SK-N-SH (cell line): ENCODE measurements around the gene ST6GALNAC6.

Source experiments
- EP300 ChIP-seq, 2 experiments: IDR thresholded peaks; 2 replicates each; pipeline versions ENCODE4 v1.4.0 to v1.6.1; 2012; ENCODE audit warnings: borderline replicate concordance in 1 of 2, low read depth in 1 of 2, low read length in 1 of 2
- GABPA ChIP-seq: IDR thresholded peaks from 2 replicates; pipeline ENCODE4 v1.4.0; 2012; ENCODE audit warnings: low read depth, mild to moderate bottlenecking
- GATA2 ChIP-seq: sonication (generic); formaldehyde crosslinking; IDR thresholded peaks from 2 replicates; pipeline ENCODE4 v1.5.0; 2020; ENCODE audit warnings: mild to moderate bottlenecking, missing genetic modification reagents
- NRF1 ChIP-seq: IDR thresholded peaks from 2 replicates; pipeline ENCODE4 v1.6.1; 2012; ENCODE audit warnings: low read depth, mild to moderate bottlenecking, low read length
- POLR2AphosphoS5 ChIP-seq: IDR thresholded peaks from 2 replicates; pipeline ENCODE4 v1.6.1; 2012; ENCODE audit warnings: low read depth, low read length
- RXRA ChIP-seq: IDR thresholded peaks from 2 replicates; pipeline ENCODE4 v1.4.0; 2012; ENCODE audit warnings: low read depth, mild to moderate bottlenecking, borderline replicate concordance
- SMC3 ChIP-seq: IDR thresholded peaks from 2 replicates; pipeline ENCODE4 v1.6.1; 2012; ENCODE audit warnings: low read depth, low read length, improper control_type of control experiment
- TAF1 ChIP-seq: IDR thresholded peaks from 2 replicates; pipeline ENCODE4 v1.6.1; 2012; ENCODE audit warnings: low read depth, mild to moderate bottlenecking, low read length, moderate library complexity, borderline replicate concordance
- YY1 ChIP-seq: IDR thresholded peaks from 2 replicates; pipeline ENCODE4 v1.4.0; 2012; ENCODE audit warnings: low read depth, mild to moderate bottlenecking
- TF ChIP-seq, protein P1 (sequence below): fragments of 200-600 bp; sonication (generic); IDR thresholded peaks from 2 replicates; pipeline ENCODE4 v1.6.1; 2017; ENCODE audit warnings: antibody characterized with exemption, mild to moderate bottlenecking, moderate library complexity
- TF ChIP-seq, protein P2 (sequence below): fragments of 150-350 bp; IDR thresholded peaks from 2 replicates; pipeline ENCODE4 v1.6.1; 2016; ENCODE audit warnings: mild to moderate bottlenecking, low read depth, low read length
- TF ChIP-seq, protein P3 (sequence below): IDR thresholded peaks from 2 replicates; pipeline ENCODE4; 2012
- TF ChIP-seq, protein P4 (sequence below): IDR thresholded peaks from 2 replicates; pipeline ENCODE4 v1.4.0; 2012; ENCODE audit warnings: low read depth

DNA sequence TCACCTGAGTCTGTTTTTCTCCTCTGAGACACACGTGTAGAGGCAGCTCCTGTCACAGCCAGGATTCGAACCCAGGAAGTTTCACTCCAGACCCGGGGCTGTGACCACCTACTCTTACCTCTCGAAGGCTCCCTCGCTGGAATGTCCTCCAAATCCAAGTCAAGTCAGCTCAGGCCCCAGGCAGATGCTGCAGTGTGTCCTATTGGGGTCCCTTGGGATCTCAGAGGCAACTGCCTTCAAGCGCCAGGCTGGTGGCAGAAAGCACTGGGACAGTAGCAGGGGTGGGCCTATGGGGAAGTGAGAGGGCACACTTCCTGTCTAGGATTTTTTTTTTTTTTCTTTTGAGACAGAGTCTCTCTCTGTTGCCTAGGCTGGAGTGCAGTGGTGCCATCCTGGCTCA, 18.2 kb upstream of the ST6GALNAC6 start:
- TF ChIP-seq, protein P1, sequence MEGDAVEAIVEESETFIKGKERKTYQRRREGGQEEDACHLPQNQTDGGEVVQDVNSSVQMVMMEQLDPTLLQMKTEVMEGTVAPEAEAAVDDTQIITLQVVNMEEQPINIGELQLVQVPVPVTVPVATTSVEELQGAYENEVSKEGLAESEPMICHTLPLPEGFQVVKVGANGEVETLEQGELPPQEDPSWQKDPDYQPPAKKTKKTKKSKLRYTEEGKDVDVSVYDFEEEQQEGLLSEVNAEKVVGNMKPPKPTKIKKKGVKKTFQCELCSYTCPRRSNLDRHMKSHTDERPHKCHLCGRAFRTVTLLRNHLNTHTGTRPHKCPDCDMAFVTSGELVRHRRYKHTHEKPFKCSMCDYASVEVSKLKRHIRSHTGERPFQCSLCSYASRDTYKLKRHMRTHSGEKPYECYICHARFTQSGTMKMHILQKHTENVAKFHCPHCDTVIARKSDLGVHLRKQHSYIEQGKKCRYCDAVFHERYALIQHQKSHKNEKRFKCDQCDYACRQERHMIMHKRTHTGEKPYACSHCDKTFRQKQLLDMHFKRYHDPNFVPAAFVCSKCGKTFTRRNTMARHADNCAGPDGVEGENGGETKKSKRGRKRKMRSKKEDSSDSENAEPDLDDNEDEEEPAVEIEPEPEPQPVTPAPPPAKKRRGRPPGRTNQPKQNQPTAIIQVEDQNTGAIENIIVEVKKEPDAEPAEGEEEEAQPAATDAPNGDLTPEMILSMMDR, result no peak
- TF ChIP-seq, protein P2, sequence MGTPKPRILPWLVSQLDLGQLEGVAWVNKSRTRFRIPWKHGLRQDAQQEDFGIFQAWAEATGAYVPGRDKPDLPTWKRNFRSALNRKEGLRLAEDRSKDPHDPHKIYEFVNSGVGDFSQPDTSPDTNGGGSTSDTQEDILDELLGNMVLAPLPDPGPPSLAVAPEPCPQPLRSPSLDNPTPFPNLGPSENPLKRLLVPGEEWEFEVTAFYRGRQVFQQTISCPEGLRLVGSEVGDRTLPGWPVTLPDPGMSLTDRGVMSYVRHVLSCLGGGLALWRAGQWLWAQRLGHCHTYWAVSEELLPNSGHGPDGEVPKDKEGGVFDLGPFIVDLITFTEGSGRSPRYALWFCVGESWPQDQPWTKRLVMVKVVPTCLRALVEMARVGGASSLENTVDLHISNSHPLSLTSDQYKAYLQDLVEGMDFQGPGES, result no peak
- TF ChIP-seq SMC3 (no peak), GABPA (no peak), NRF1 (no peak), POLR2AphosphoS5 (no peak), GATA2 (no peak), RXRA (no peak), TAF1 (no peak), EP300 (IDR thresholded peaks at IDR 0.05; ENCODE audit: borderline replicate concordance in 1 of 2, low read depth in 1 of 2, low read length in 1 of 2) (no peak), YY1 (no peak)
- TF ChIP-seq, protein P3, sequence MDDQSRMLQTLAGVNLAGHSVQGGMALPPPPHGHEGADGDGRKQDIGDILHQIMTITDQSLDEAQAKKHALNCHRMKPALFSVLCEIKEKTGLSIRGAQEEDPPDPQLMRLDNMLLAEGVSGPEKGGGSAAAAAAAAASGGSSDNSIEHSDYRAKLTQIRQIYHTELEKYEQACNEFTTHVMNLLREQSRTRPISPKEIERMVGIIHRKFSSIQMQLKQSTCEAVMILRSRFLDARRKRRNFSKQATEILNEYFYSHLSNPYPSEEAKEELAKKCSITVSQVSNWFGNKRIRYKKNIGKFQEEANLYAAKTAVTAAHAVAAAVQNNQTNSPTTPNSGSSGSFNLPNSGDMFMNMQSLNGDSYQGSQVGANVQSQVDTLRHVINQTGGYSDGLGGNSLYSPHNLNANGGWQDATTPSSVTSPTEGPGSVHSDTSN, result no peak
- TF ChIP-seq, protein P4, sequence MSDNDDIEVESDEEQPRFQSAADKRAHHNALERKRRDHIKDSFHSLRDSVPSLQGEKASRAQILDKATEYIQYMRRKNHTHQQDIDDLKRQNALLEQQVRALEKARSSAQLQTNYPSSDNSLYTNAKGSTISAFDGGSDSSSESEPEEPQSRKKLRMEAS, result no peak
